22Rv1 (cell line): ENCODE results near the gene KCNG4.

Experiments used
- CTCF ChIP-seq: fragments of 450-650 bp; IDR thresholded peaks from 2 replicates; pipeline ENCODE4 v1.5.1; 2017; ENCODE audit warnings: mild to moderate bottlenecking
- ZFX ChIP-seq: fragments of 450-650 bp; IDR thresholded peaks from 2 replicates; pipeline ENCODE4 v1.6.1; 2017; ENCODE audit warnings: antibody characterized with exemption, borderline replicate concordance

GRCh38 chr16:84247844-84248243 lies 8.0 kb upstream of the KCNG4 start:
- TF ChIP-seq CTCF (no peak), ZFX (no peak)
